ENCODE measurements around the gene PNMA6F. TPM values are rescaled to one million over a fixed set of nuclear protein-coding genes. Genes with fewer than 3 reads are reported as not detected.
"Not testable (repeated sequence)": the region's sequence is repeated elsewhere in the genome, so short reads cannot be mapped to it uniquely, and the experiment has no call there.

Gene PNMA6F
- total and polyA plus RNA-seq, 2 experiments from 2014 or later = 0.06 to 0.83 TPM

- not testable (repeated sequence) for H3F3A ChIP-seq (replicated peaks; ENCODE audit: low read depth); H3K79me2 ChIP-seq (replicated peaks; ENCODE audit: insufficient read depth); H3K4me1 ChIP-seq (ENCODE audit: insufficient read depth); H3K27me3 ChIP-seq (ENCODE audit: insufficient read depth); H4K20me1 ChIP-seq (replicated peaks; ENCODE audit: insufficient read depth); H3K4me2 ChIP-seq; H3K9me2 ChIP-seq (ENCODE audit: insufficient read depth); H3K27me3 Mint-ChIP-seq (ENCODE audit: insufficient read depth, low read depth, poor library complexity); H3K27ac Mint-ChIP-seq; ATAC-seq; H3K27ac ChIP-seq (ENCODE audit: low read depth); H3K4me3 Mint-ChIP-seq; H3K9me3 Mint-ChIP-seq; H3K36me3 ChIP-seq (ENCODE audit: insufficient read depth); H3K4me3 ChIP-seq; H3K36me3 Mint-ChIP-seq (ENCODE audit: low read depth); H3K4me1 Mint-ChIP-seq; DNase-seq (ENCODE audit: low spot score); H2AFZ ChIP-seq
Observed at GRCh38 chrX:153293485-153294071, 28.0 kb downstream of the PNMA6F start.

DNA sequence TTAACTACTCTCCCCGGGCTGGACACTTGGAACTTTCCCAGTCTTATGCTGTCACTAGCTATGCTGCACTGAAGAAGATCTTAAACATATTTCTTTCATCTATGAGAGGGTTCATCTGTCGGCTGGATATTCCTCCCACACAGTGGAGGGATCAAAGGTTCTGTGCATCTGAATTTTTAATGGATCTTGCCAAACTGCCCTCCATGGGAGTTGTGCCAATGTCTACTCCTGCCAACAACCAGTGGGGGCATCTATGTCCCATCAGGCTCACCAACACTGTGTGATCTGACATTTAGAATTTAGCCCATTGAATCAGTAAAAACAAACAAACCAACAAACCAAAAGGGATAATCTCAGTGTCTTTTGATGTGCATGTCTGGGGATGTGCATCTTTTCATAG is 32.8 kb downstream of the PNMA6F start:
- not testable (repeated sequence) for H3K27me3 Mint-ChIP-seq (ENCODE audit: insufficient read depth, low read depth, poor library complexity); H3K4me1 ChIP-seq (ENCODE audit: insufficient read depth); H3K9me2 ChIP-seq (ENCODE audit: insufficient read depth); H3K27me3 ChIP-seq (ENCODE audit: insufficient read depth); H3K4me3 ChIP-seq; ATAC-seq; H3K9me3 Mint-ChIP-seq; H3K36me3 ChIP-seq (ENCODE audit: insufficient read depth); H3K79me2 ChIP-seq (replicated peaks; ENCODE audit: insufficient read depth); H3K4me3 Mint-ChIP-seq; DNase-seq (ENCODE audit: low spot score); H3K27ac ChIP-seq (ENCODE audit: low read depth); H2AFZ ChIP-seq; H3K4me2 ChIP-seq; H3K27ac Mint-ChIP-seq; H3K4me1 Mint-ChIP-seq; H3K36me3 Mint-ChIP-seq (ENCODE audit: low read depth); H3F3A ChIP-seq (replicated peaks; ENCODE audit: low read depth); H4K20me1 ChIP-seq (replicated peaks; ENCODE audit: insufficient read depth)

- H4K20me1 ChIP-seq (replicated peaks; ENCODE audit: insufficient read depth) = not testable (repeated sequence)
Observed at GRCh38 chrX:153285678-153286077, 35.9 kb downstream of the PNMA6F start.

GRCh38 chrX:153283982-153284381 is 37.6 kb downstream of the PNMA6F start:
- not testable (repeated sequence) for H3K79me2 ChIP-seq (replicated peaks; ENCODE audit: insufficient read depth); H3K4me1 Mint-ChIP-seq; H3K27ac Mint-ChIP-seq; H4K20me1 ChIP-seq (replicated peaks; ENCODE audit: insufficient read depth); H3K27me3 Mint-ChIP-seq (ENCODE audit: insufficient read depth, low read depth, poor library complexity); H3K27ac ChIP-seq (ENCODE audit: low read depth); H3K36me3 Mint-ChIP-seq (ENCODE audit: low read depth); H2AFZ ChIP-seq; H3F3A ChIP-seq (replicated peaks; ENCODE audit: low read depth); DNase-seq (ENCODE audit: low spot score); H3K4me3 Mint-ChIP-seq; H3K4me1 ChIP-seq (ENCODE audit: insufficient read depth); ATAC-seq; H3K36me3 ChIP-seq (ENCODE audit: insufficient read depth); H3K9me2 ChIP-seq (ENCODE audit: insufficient read depth); H3K27me3 ChIP-seq (ENCODE audit: insufficient read depth); H3K4me3 ChIP-seq; H3K4me2 ChIP-seq; H3K9me3 Mint-ChIP-seq

More at GRCh38 chrX:153285678-153286077, 35.9 kb downstream of the PNMA6F start:
- H3K27ac Mint-ChIP-seq; H3K4me3 ChIP-seq; DNase-seq (ENCODE audit: low spot score); H3K36me3 ChIP-seq (ENCODE audit: insufficient read depth); H3K4me2 ChIP-seq; H3K9me2 ChIP-seq (ENCODE audit: insufficient read depth); H3K79me2 ChIP-seq (replicated peaks; ENCODE audit: insufficient read depth); H3K27me3 ChIP-seq (ENCODE audit: insufficient read depth); H3K9me3 Mint-ChIP-seq; H3K27ac ChIP-seq (ENCODE audit: low read depth); H3K36me3 Mint-ChIP-seq (ENCODE audit: low read depth); H3F3A ChIP-seq (replicated peaks; ENCODE audit: low read depth); H3K4me3 Mint-ChIP-seq; H2AFZ ChIP-seq; H3K4me1 Mint-ChIP-seq; H3K4me1 ChIP-seq (ENCODE audit: insufficient read depth); H3K27me3 Mint-ChIP-seq (ENCODE audit: insufficient read depth, low read depth, poor library complexity): not testable (repeated sequence)
- peak; percentile 89 for ATAC-seq

DNA sequence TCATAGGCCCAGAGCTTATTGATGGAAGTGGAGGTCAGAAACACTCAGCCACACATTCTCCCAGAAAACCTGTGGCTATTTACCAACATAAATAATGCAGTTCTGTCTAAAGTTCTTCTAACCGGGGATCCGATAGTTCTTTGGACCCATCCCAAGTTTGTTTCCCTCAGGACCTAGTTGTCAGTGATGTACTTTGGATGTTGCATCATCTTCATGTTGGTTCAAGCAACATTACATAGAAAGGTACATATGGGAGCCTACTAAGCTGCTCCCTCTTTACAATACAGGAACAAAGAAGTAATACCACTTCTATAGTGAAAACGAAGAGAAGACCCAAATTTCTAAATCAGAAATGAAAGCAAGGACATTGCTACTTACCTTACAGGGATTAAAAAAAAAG is 39.8 kb downstream of the PNMA6F start:
- H3K4me1 ChIP-seq (ENCODE audit: insufficient read depth); H3K9me2 ChIP-seq (ENCODE audit: insufficient read depth); H3F3A ChIP-seq (replicated peaks; ENCODE audit: low read depth); DNase-seq (ENCODE audit: low spot score); H3K4me3 ChIP-seq; H3K27me3 ChIP-seq (ENCODE audit: insufficient read depth); H3K27me3 Mint-ChIP-seq (ENCODE audit: insufficient read depth, low read depth, poor library complexity); H4K20me1 ChIP-seq (replicated peaks; ENCODE audit: insufficient read depth); H3K4me1 Mint-ChIP-seq; ATAC-seq; H3K36me3 Mint-ChIP-seq (ENCODE audit: low read depth); H3K27ac ChIP-seq (ENCODE audit: low read depth); H3K79me2 ChIP-seq (replicated peaks; ENCODE audit: insufficient read depth); H2AFZ ChIP-seq; H3K4me3 Mint-ChIP-seq; H3K27ac Mint-ChIP-seq; H3K9me3 Mint-ChIP-seq; H3K4me2 ChIP-seq; H3K36me3 ChIP-seq (ENCODE audit: insufficient read depth): not testable (repeated sequence)

GRCh38 chrX:153279304-153279703 is 42.3 kb downstream of the PNMA6F start:
- not testable (repeated sequence) for ATAC-seq; H3K36me3 ChIP-seq (ENCODE audit: insufficient read depth); H3K79me2 ChIP-seq (replicated peaks; ENCODE audit: insufficient read depth); H3K27me3 ChIP-seq (ENCODE audit: insufficient read depth); H3K9me3 Mint-ChIP-seq; H3K36me3 Mint-ChIP-seq (ENCODE audit: low read depth); H3K4me2 ChIP-seq; H3F3A ChIP-seq (replicated peaks; ENCODE audit: low read depth); H3K4me3 ChIP-seq; H3K27ac Mint-ChIP-seq; H3K4me1 Mint-ChIP-seq; H2AFZ ChIP-seq; H3K4me1 ChIP-seq (ENCODE audit: insufficient read depth); H3K9me2 ChIP-seq (ENCODE audit: insufficient read depth); H3K27ac ChIP-seq (ENCODE audit: low read depth); DNase-seq (ENCODE audit: low spot score); H3K27me3 Mint-ChIP-seq (ENCODE audit: insufficient read depth, low read depth, poor library complexity); H3K4me3 Mint-ChIP-seq; H4K20me1 ChIP-seq (replicated peaks; ENCODE audit: insufficient read depth)

DNA sequence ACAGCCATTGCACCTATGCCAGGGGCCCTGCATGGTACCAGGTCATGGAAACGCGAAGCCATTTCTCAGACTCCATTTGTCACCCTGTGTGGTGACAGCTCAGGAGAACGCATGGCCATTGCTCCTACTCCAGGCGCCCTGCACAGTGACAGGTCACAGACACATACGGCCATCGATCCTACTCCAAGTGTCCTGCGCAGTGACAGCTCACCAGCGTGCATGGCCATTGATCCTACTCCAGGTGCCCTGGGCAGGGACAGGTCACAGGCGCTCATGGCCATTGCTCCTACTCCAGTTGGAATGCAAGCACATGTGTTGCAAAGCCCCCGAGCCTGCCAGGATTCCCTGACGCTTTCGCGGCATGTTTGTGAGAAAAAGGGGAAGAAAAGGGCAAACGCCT is 45.5 kb downstream of the PNMA6F start:
- not testable (repeated sequence) for H3K36me3 ChIP-seq (ENCODE audit: insufficient read depth); H3K27me3 ChIP-seq (ENCODE audit: insufficient read depth); H3K9me3 Mint-ChIP-seq; DNase-seq (ENCODE audit: low spot score); H3K4me3 Mint-ChIP-seq; H3K4me2 ChIP-seq; H4K20me1 ChIP-seq (replicated peaks; ENCODE audit: insufficient read depth); H3K79me2 ChIP-seq (replicated peaks; ENCODE audit: insufficient read depth); H3K36me3 Mint-ChIP-seq (ENCODE audit: low read depth); H2AFZ ChIP-seq; H3K9me2 ChIP-seq (ENCODE audit: insufficient read depth); H3K27ac ChIP-seq (ENCODE audit: low read depth); H3K27me3 Mint-ChIP-seq (ENCODE audit: insufficient read depth, low read depth, poor library complexity); H3K27ac Mint-ChIP-seq; H3K4me1 ChIP-seq (ENCODE audit: insufficient read depth); H3F3A ChIP-seq (replicated peaks; ENCODE audit: low read depth); H3K4me1 Mint-ChIP-seq; H3K4me3 ChIP-seq; ATAC-seq

Data from GM23338 (cell line).